ENCODE results near the gene ZNF581. TPM values are rescaled to one million over a fixed set of nuclear protein-coding genes. Genes with fewer than 3 reads are reported as not detected.

ZNF581 gene
- total and polyA plus RNA-seq, 5 donors from 2014 or later = 23.7 to 36.6 (median 33.8) TPM

GRCh38 chr19:55654323-55654867 is 10.9 kb downstream of the ZNF581 start:
- H3K36me3 Mint-ChIP-seq = peaks cover 14% of the 10 kb centered on the region
- H3K4me1 Mint-ChIP-seq = peaks cover 7 to 50% (median 31%) of the 10 kb centered on the region in 4 donors
- H3K9me3 Mint-ChIP-seq = peaks cover 0 to 2% (median 0%) of the 10 kb centered on the region in 7 donors
- ATAC-seq (ENCODE audit: low read depth in 2 of 2) (peak; percentile 78 to 80), DNase-seq (peak; percentile 99 to 100 (median 100))
- H3K27me3 Mint-ChIP-seq = peaks cover 14% of the 10 kb centered on the region
- H3K27ac ChIP-seq (ENCODE audit: insufficient read depth, low read length, poor library complexity, severe bottlenecking) = peak overlapping the region; percentile 100
- H3K36me3 ChIP-seq (ENCODE audit: control insufficient read depth, insufficient read depth, low read length) = peaks cover 10% of the 10 kb centered on the region
- H3K27me3 ChIP-seq (ENCODE audit: control insufficient read depth, insufficient read depth, low read length) = no peaks in the 10 kb centered on the region
- peak overlapping the region; percentile 85 for H3K4me3 ChIP-seq (ENCODE audit: low read depth, low read length)
- H3K27ac Mint-ChIP-seq = peak overlapping the region; percentile 98 to 99 (median 98)
- H3K4me3 Mint-ChIP-seq = peak overlapping the region; percentile 91 to 97 (median 94)
- no peaks in the 10 kb centered on the region for H3K9me3 ChIP-seq (ENCODE audit: control insufficient read depth in 2 of 2, low read length in 2 of 2)
- H3K4me1 ChIP-seq (ENCODE audit: control insufficient read depth, insufficient read depth, low read length, poor library complexity, severe bottlenecking) = peaks cover 40% of the 10 kb centered on the region

GRCh38 chr19:55654868-55655647 is 11.6 kb downstream of the ZNF581 start, which contains the start of gene U2AF2:
U2AF2 (plus strand) TSS chr19:55655035; CDS start chr19:55655105, 70 bp downstream.
- H3K4me3 Mint-ChIP-seq = peak within 1 kb of the TSS; percentile 91 to 97 (median 94)
- H3K4me3 ChIP-seq (ENCODE audit: low read depth, low read length) = peak within 1 kb of the TSS; percentile 93
- H3K27ac ChIP-seq (ENCODE audit: insufficient read depth, low read length, poor library complexity, severe bottlenecking) = peak within 1 kb of the TSS; percentile 100
- no peaks in the 10 kb centered on the region for H3K27me3 ChIP-seq (ENCODE audit: control insufficient read depth, insufficient read depth, low read length)
- peaks cover 0 to 2% (median 0%) of the 10 kb centered on the region in 7 donors for H3K9me3 Mint-ChIP-seq
- H3K36me3 Mint-ChIP-seq = peaks cover 19% of the 10 kb centered on the region
- peaks cover 46% of the 10 kb centered on the region for H3K4me1 ChIP-seq (ENCODE audit: control insufficient read depth, insufficient read depth, low read length, poor library complexity, severe bottlenecking)
- peaks cover 17% of the 10 kb centered on the region for H3K36me3 ChIP-seq (ENCODE audit: control insufficient read depth, insufficient read depth, low read length)
- ATAC-seq (ENCODE audit: low read depth in 2 of 2) (peak in 1 of 2 donors; percentile 4), DNase-seq (peak; percentile 89 to 95 (median 92))
- peaks cover 7 to 50% (median 34%) of the 10 kb centered on the region in 4 donors for H3K4me1 Mint-ChIP-seq
- H3K27ac Mint-ChIP-seq = peak within 1 kb of the TSS; percentile 98 to 99 (median 98)
- H3K9me3 ChIP-seq (ENCODE audit: control insufficient read depth in 2 of 2, low read length in 2 of 2) = no peaks in the 10 kb centered on the region
- H3K27me3 Mint-ChIP-seq = peaks cover 14% of the 10 kb centered on the region

- Histone ChIP-seq H3K4me3 (ENCODE audit: low read depth, low read length) (peak overlapping the region; percentile 93), H3K27me3 (ENCODE audit: control insufficient read depth, insufficient read depth, low read length) (no peaks in the 10 kb centered on the region), H3K9me3 (ENCODE audit: control insufficient read depth in 2 of 2, low read length in 2 of 2) (no peaks in the 10 kb centered on the region), H3K27ac (ENCODE audit: insufficient read depth, low read length, poor library complexity, severe bottlenecking) (peak overlapping the region; percentile 100), H3K36me3 (ENCODE audit: control insufficient read depth, insufficient read depth, low read length) (peaks cover 21% of the 10 kb centered on the region), H3K4me1 (ENCODE audit: control insufficient read depth, insufficient read depth, low read length, poor library complexity, severe bottlenecking) (peaks cover 46% of the 10 kb centered on the region)
- DNase-seq (no peak), ATAC-seq (ENCODE audit: low read depth in 2 of 2) (no peak)
- peaks cover 7 to 49% (median 34%) of the 10 kb centered on the region in 4 donors for H3K4me1 Mint-ChIP-seq
- H3K9me3 Mint-ChIP-seq = peaks cover 0 to 2% (median 0%) of the 10 kb centered on the region in 7 donors
- peak overlapping the region; percentile 97 to 98 (median 98) for H3K27ac Mint-ChIP-seq
- H3K27me3 Mint-ChIP-seq = peaks cover 14% of the 10 kb centered on the region
- peaks cover 19% of the 10 kb centered on the region for H3K36me3 Mint-ChIP-seq
- H3K4me3 Mint-ChIP-seq = peak overlapping the region; percentile 91 to 97 (median 94)
These were observed 12.2 kb downstream of the ZNF581 start for GRCh38 chr19:55655648-55656040.

- Mint-ChIP-seq H3K36me3 (peaks cover 19% of the 10 kb centered on the region), H3K27ac (peak overlapping the region in 2 of 3 donors; percentile 98), H3K27me3 (peaks cover 14% of the 10 kb centered on the region), H3K4me3 (peak overlapping the region; percentile 91 to 97 (median 94)), H3K9me3 (peaks cover 0 to 2% (median 0%) of the 10 kb centered on the region in 7 donors), H3K4me1 (peaks cover 7 to 52% (median 34%) of the 10 kb centered on the region in 4 donors)
- Histone ChIP-seq H3K27me3 (ENCODE audit: control insufficient read depth, insufficient read depth, low read length) (no peaks in the 10 kb centered on the region), H3K9me3 (ENCODE audit: control insufficient read depth in 2 of 2, low read length in 2 of 2) (no peaks in the 10 kb centered on the region), H3K36me3 (ENCODE audit: control insufficient read depth, insufficient read depth, low read length) (peaks cover 30% of the 10 kb centered on the region), H3K4me3 (ENCODE audit: low read depth, low read length) (peak overlapping the region; percentile 93), H3K4me1 (ENCODE audit: control insufficient read depth, insufficient read depth, low read length, poor library complexity, severe bottlenecking) (peaks cover 50% of the 10 kb centered on the region), H3K27ac (ENCODE audit: insufficient read depth, low read length, poor library complexity, severe bottlenecking) (peak overlapping the region; percentile 100)
- no peak for ATAC-seq (ENCODE audit: low read depth in 2 of 2)
- DNase-seq = no peak
These were observed 13.1 kb downstream of the ZNF581 start for GRCh38 chr19:55656552-55656951.

GRCh38 chr19:55656988-55657747 is 13.7 kb downstream of the ZNF581 start:
- H3K27ac ChIP-seq (ENCODE audit: insufficient read depth, low read length, poor library complexity, severe bottlenecking) = peak overlapping the region; percentile 55
- Mint-ChIP-seq H3K4me3 (peak overlapping the region; percentile 91 to 97 (median 94)), H3K27ac (peak overlapping the region; percentile 85 to 98 (median 86)), H3K27me3 (peaks cover 14% of the 10 kb centered on the region), H3K9me3 (peaks cover 0 to 2% (median 0%) of the 10 kb centered on the region in 7 donors), H3K4me1 (peaks cover 7 to 57% (median 36%) of the 10 kb centered on the region in 4 donors), H3K36me3 (peaks cover 24% of the 10 kb centered on the region)
- peaks cover 36% of the 10 kb centered on the region for H3K36me3 ChIP-seq (ENCODE audit: control insufficient read depth, insufficient read depth, low read length)
- DNase-seq (no peak), ATAC-seq (ENCODE audit: low read depth in 2 of 2) (no peak)
- no peaks in the 10 kb centered on the region for H3K27me3 ChIP-seq (ENCODE audit: control insufficient read depth, insufficient read depth, low read length)
- H3K4me3 ChIP-seq (ENCODE audit: low read depth, low read length) = peak overlapping the region; percentile 93
- H3K9me3 ChIP-seq (ENCODE audit: control insufficient read depth in 2 of 2, low read length in 2 of 2) = no peaks in the 10 kb centered on the region
- H3K4me1 ChIP-seq (ENCODE audit: control insufficient read depth, insufficient read depth, low read length, poor library complexity, severe bottlenecking) = peaks cover 50% of the 10 kb centered on the region

- Mint-ChIP-seq H3K4me3 (peak overlapping the region in 3 of 4 donors; percentile 36 to 91 (median 75)), H3K4me1 (peaks cover 7 to 64% (median 41%) of the 10 kb centered on the region in 4 donors), H3K36me3 (peaks cover 36% of the 10 kb centered on the region), H3K27ac (no peak overlapping the region), H3K9me3 (peaks cover 0 to 2% (median 0%) of the 10 kb centered on the region in 7 donors), H3K27me3 (peaks cover 7% of the 10 kb centered on the region)
- H3K27ac ChIP-seq (ENCODE audit: insufficient read depth, low read length, poor library complexity, severe bottlenecking) = peak overlapping the region; percentile 55
- H3K27me3 ChIP-seq (ENCODE audit: control insufficient read depth, insufficient read depth, low read length) = no peaks in the 10 kb centered on the region
- H3K4me1 ChIP-seq (ENCODE audit: control insufficient read depth, insufficient read depth, low read length, poor library complexity, severe bottlenecking) = peaks cover 50% of the 10 kb centered on the region
- ATAC-seq (ENCODE audit: low read depth in 2 of 2) (no peak), DNase-seq (no peak)
- peaks cover 52% of the 10 kb centered on the region for H3K36me3 ChIP-seq (ENCODE audit: control insufficient read depth, insufficient read depth, low read length)
- H3K4me3 ChIP-seq (ENCODE audit: low read depth, low read length) = no peak overlapping the region
- H3K9me3 ChIP-seq (ENCODE audit: control insufficient read depth in 2 of 2, low read length in 2 of 2) = no peaks in the 10 kb centered on the region
These were observed 15.5 kb downstream of the ZNF581 start for GRCh38 chr19:55658846-55659459.

- no peak for DNase-seq
- H3K9me3 Mint-ChIP-seq = no peaks in the 10 kb centered on the region
- peaks cover 50% of the 10 kb centered on the region for H3K4me1 ChIP-seq (ENCODE audit: control insufficient read depth, insufficient read depth, low read length, poor library complexity, severe bottlenecking)
- no peak overlapping the region for H3K27ac ChIP-seq (ENCODE audit: insufficient read depth, low read length, poor library complexity, severe bottlenecking)
- no peaks in the 10 kb centered on the region for H3K27me3 ChIP-seq (ENCODE audit: control insufficient read depth, insufficient read depth, low read length)
- H3K36me3 Mint-ChIP-seq = peaks cover 42% of the 10 kb centered on the region
- no peaks in the 10 kb centered on the region for H3K27me3 Mint-ChIP-seq
- peaks cover 61% of the 10 kb centered on the region for H3K36me3 ChIP-seq (ENCODE audit: control insufficient read depth, insufficient read depth, low read length)
- H3K4me3 ChIP-seq (ENCODE audit: low read depth, low read length) = no peak overlapping the region
- H3K4me1 Mint-ChIP-seq = peaks cover 7 to 69% (median 41%) of the 10 kb centered on the region in 4 donors
- H3K27ac Mint-ChIP-seq = peak overlapping the region; percentile 32 to 59 (median 47)
- no peaks in the 10 kb centered on the region for H3K9me3 ChIP-seq (ENCODE audit: control insufficient read depth in 2 of 2, low read length in 2 of 2)
- no peak for ATAC-seq (ENCODE audit: low read depth in 2 of 2)
- peak overlapping the region; percentile 36 to 91 (median 76) for H3K4me3 Mint-ChIP-seq
These were observed 16.4 kb downstream of the ZNF581 start for GRCh38 chr19:55659822-55660221.
